ENCODE data around the gene NKTR. TPM values are rescaled to one million over a fixed set of nuclear protein-coding genes. Genes with fewer than 3 reads are reported as not detected.

The NKTR gene
- total and polyA plus RNA-seq, 2 of the 13 experiments (the other 11 are each of a cell fraction or from before 2014, with no cell fraction given) = 41.3 to 59.6 TPM

DNA sequence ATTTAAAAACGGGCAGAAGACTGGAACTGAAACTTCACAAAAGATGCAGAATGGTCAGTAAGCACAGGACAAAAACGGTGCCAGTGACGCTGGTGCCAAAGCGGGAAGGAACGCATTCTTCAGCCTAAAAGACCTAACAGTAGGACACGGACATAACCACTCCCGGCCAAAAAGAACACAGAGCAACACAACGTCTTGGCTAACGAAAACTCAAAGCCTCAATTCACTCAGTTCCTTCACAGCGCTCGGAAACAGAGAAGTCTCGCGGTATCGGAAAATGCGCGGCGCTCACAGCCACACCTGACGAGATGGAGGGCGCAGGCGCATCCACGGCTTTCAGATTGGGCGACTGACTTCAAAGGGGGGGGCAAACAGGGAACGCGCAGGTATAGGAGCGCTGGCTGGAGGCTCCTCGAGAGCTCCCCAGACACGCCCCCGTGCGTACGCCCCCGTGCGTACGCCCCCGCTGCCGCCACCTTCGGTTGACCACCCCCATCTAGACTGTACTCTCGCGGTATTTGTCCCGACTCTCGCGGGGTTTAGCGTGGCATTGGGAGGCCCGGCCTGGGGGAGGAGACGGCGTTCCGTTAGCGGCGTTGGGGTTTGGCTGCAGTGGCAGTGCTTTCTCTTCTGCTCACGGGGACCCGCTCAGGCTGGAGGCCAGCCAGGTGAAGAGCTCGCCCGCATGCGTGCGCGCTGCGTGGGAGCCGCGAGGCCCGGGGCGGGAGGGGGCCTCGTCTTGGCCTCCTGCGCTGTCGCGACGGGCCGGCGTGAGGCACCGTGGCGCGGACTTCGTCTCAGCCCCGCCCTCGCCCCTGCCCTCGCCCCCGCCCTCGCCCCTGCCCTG lies at the start of gene NKTR (continued):
- TF ChIP-seq ZZZ3 (CRISPR knock-in tag; IDR thresholded peaks at IDR 0.05; ENCODE audit: borderline replicate concordance) = peak; percentile 85
- TF ChIP-seq ZNF777 (CRISPR knock-in tag; IDR thresholded peaks at IDR 0.05) = no peak
- TF ChIP-seq, protein P1, sequence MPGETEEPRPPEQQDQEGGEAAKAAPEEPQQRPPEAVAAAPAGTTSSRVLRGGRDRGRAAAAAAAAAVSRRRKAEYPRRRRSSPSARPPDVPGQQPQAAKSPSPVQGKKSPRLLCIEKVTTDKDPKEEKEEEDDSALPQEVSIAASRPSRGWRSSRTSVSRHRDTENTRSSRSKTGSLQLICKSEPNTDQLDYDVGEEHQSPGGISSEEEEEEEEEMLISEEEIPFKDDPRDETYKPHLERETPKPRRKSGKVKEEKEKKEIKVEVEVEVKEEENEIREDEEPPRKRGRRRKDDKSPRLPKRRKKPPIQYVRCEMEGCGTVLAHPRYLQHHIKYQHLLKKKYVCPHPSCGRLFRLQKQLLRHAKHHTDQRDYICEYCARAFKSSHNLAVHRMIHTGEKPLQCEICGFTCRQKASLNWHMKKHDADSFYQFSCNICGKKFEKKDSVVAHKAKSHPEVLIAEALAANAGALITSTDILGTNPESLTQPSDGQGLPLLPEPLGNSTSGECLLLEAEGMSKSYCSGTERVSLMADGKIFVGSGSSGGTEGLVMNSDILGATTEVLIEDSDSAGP (CRISPR knock-in tag; IDR thresholded peaks at IDR 0.05; ENCODE audit: borderline replicate concordance) = peak; percentile 89
- no peak for TF ChIP-seq ZKSCAN8 (CRISPR knock-in tag; IDR thresholded peaks at IDR 0.05; ENCODE audit: borderline replicate concordance)
- no peak for TF ChIP-seq ZBTB8A (CRISPR knock-in tag; IDR thresholded peaks at IDR 0.05; ENCODE audit: borderline replicate concordance, low read depth)
- no peak; the same call in 1 of the 2 replicates for TF ChIP-seq SMYD3 (CRISPR knock-in tag; IDR thresholded peaks at IDR 0.05)
- TF ChIP-seq, protein P2, sequence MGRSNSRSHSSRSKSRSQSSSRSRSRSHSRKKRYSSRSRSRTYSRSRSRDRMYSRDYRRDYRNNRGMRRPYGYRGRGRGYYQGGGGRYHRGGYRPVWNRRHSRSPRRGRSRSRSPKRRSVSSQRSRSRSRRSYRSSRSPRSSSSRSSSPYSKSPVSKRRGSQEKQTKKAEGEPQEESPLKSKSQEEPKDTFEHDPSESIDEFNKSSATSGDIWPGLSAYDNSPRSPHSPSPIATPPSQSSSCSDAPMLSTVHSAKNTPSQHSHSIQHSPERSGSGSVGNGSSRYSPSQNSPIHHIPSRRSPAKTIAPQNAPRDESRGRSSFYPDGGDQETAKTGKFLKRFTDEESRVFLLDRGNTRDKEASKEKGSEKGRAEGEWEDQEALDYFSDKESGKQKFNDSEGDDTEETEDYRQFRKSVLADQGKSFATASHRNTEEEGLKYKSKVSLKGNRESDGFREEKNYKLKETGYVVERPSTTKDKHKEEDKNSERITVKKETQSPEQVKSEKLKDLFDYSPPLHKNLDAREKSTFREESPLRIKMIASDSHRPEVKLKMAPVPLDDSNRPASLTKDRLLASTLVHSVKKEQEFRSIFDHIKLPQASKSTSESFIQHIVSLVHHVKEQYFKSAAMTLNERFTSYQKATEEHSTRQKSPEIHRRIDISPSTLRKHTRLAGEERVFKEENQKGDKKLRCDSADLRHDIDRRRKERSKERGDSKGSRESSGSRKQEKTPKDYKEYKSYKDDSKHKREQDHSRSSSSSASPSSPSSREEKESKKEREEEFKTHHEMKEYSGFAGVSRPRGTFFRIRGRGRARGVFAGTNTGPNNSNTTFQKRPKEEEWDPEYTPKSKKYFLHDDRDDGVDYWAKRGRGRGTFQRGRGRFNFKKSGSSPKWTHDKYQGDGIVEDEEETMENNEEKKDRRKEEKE (IDR thresholded peaks at IDR 0.05) = no peak
- TF ChIP-seq KLF9 (CRISPR knock-in tag; IDR thresholded peaks at IDR 0.05; ENCODE audit: low read depth) = no peak; the same call in 1 of the 2 replicates
- TF ChIP-seq ZNF263 (CRISPR knock-in tag; IDR thresholded peaks at IDR 0.05) = no peak
- TF ChIP-seq, protein P3, sequence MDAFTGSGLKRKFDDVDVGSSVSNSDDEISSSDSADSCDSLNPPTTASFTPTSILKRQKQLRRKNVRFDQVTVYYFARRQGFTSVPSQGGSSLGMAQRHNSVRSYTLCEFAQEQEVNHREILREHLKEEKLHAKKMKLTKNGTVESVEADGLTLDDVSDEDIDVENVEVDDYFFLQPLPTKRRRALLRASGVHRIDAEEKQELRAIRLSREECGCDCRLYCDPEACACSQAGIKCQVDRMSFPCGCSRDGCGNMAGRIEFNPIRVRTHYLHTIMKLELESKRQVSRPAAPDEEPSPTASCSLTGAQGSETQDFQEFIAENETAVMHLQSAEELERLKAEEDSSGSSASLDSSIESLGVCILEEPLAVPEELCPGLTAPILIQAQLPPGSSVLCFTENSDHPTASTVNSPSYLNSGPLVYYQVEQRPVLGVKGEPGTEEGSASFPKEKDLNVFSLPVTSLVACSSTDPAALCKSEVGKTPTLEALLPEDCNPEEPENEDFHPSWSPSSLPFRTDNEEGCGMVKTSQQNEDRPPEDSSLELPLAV (CRISPR knock-in tag; conservative IDR thresholded peaks at IDR 0.05; ENCODE audit: low read depth) = no peak
- TF ChIP-seq, protein P4, sequence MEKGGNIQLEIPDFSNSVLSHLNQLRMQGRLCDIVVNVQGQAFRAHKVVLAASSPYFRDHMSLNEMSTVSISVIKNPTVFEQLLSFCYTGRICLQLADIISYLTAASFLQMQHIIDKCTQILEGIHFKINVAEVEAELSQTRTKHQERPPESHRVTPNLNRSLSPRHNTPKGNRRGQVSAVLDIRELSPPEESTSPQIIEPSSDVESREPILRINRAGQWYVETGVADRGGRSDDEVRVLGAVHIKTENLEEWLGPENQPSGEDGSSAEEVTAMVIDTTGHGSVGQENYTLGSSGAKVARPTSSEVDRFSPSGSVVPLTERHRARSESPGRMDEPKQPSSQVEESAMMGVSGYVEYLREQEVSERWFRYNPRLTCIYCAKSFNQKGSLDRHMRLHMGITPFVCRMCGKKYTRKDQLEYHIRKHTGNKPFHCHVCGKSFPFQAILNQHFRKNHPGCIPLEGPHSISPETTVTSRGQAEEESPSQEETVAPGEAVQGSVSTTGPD (CRISPR knock-in tag; IDR thresholded peaks at IDR 0.05) = no peak
- peak; percentile 82; the same call in 1 of the 2 replicates for TF ChIP-seq MTA1 (CRISPR knock-in tag; IDR thresholded peaks at IDR 0.05; ENCODE audit: borderline replicate concordance)
- TF ChIP-seq ZNF234 (CRISPR knock-in tag; conservative IDR thresholded peaks at IDR 0.05) = no peak
